Stimulated activated CD8-positive, alpha-beta memory T cell treated with anti-CD3 and anti-CD28 coated beads, Interleukin-2, amount 100 ng/mL, for 48 hours (primary cell): ENCODE measurements around the gene DHRS3.

ENCODE experiments used
- DNase-seq, 2 donors: peaks; one replicate each; pipeline ENCODE4 v3.0.0-alpha.2; 2020; ENCODE audit warnings: low read depth in 2 of 2

DHRS3 gene

GRCh38 chr1:12599657-12600056 is 18.4 kb downstream of the DHRS3 start:
- DNase-seq = no peak

DNA sequence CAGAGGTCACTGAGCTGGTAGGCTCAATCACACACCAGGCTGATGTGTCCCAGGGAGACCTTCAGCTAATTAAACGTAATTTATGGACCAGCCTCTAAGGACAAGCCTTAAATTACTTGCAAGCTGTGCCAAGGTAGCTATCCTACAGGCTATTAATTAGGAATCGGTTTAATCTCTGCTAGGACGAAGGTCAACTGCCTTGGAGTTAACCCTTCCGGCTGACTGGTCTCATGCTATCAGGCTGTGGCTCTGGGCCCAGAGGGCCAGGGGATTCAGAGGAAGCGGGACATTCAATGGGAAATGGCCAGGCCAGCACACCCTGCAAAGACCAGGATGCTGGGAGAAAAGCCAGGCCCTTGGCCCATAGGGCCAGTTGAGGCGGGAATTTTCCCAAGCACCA is 19.0 kb downstream of the DHRS3 start:
- no peak for DNase-seq

DNA sequence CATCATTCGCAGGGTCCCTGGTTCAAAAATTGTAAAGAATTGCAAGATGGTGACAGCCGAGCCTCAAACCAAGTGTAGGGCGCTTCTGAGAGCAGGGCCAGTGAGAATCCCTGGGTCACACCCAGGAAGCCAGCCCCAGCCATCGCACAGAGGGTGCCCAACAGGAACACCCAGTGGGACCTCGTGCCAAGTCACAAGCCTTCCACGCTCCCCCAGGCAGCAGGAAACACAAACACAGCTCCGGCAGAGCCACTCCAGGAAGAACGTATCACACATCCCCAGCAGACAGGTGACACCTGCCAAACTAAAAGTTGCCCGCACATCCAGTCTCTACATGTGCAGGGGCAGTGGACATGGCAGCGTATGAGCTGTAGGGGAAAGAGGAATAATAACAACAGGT is 20.2 kb downstream of the DHRS3 start:
- DNase-seq = no peak

GRCh38 chr1:12596007-12596821 is 21.8 kb downstream of the DHRS3 start:
- no peak for DNase-seq

DNA sequence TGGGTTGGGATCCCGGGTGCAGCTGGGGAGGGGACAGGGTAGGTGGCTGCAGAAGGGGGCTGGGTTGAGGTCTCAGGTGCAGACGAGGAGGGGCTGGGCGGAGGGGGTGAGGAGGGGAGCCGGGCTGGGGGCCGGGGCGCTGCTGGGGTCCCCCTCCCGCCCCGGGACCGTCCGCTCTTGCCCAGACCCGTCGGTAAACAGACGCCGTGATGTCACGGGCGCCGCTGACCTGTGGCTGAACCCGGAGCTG is 22.3 kb downstream of the DHRS3 start:
- DNase-seq = no peak

DNA sequence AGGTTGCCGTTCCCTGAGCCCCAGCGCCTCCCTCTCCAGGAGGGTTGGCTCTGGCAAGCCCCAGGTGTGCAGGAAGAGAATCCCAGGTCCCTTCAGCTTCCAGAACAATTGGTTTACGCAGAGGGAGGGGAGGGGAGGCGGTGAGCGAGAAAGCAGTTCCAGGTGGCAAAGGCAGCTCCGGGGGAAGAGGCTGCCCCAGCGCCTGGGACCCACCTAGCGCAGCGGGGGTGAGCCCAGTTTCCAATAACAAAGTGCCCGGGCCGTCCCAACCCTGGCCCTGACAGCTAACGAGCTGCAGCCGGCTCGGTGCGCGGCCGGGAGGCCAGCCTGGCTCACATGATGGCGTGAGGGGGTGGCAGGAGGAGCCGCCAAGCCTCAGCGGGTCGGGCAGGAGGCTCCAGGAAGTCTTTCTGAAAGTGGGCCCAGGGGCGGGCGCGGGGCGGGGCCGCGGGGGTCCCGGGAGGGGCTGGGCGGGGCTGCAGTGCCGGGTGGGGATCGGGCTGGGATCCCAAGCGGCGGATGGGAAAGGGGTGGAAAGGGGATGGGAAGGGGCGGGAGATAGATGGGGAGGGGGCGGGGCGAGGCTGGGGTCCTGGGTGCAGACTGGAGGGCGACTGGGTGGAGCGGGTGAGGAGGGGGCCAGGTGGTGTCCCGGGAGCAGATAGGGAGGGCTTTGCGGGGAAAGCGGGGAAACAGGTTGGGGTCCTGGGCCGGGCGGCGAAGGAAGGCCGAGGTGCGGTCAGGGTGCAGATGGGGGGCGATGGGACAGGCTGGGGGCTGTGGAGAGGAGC is 22.8 kb downstream of the DHRS3 start:
- DNase-seq = no peak

DNA sequence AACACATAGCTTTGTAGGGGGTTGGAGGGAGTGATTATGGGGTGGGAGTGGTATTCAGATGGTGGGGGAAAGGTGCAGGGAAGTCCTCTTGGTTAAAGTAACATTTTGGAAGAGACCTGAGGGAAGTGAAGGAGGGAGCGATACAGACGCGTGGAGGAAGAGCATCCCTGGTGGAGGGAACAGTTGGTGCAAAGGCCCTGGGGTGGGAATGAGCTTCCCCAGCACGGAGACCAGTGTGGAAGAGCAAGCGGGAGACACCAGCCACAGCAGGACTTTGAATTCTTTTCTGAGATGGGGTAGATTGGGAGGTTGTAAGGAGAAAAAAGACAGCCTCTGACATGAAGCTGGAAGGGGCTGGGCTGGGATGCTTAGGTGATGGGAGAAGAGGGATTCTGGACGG is 23.5 kb downstream of the DHRS3 start:
- no peak for DNase-seq

GRCh38 chr1:12593621-12594066 is 24.4 kb downstream of the DHRS3 start:
- no peak for DNase-seq

DNA sequence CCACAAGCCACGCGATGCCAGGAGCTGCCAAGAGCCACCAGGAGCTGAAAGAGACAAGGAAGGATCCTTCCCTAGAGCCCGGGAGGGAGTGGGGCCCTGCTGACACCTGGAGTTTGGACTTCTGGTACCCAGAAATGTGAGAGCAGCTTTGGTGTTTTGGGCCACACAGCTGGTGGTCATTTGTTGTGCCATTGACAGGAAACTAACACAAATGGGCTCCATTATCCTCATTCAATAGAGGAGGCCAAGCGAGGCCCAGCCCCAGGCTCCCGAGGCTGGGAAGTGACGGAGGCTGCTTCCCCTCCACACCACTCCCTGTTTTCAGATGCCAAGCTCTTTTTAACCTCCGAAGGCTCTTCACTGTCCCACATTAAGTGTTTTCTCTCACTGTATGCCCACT is 25.5 kb downstream of the DHRS3 start:
- no peak for DNase-seq

DNA sequence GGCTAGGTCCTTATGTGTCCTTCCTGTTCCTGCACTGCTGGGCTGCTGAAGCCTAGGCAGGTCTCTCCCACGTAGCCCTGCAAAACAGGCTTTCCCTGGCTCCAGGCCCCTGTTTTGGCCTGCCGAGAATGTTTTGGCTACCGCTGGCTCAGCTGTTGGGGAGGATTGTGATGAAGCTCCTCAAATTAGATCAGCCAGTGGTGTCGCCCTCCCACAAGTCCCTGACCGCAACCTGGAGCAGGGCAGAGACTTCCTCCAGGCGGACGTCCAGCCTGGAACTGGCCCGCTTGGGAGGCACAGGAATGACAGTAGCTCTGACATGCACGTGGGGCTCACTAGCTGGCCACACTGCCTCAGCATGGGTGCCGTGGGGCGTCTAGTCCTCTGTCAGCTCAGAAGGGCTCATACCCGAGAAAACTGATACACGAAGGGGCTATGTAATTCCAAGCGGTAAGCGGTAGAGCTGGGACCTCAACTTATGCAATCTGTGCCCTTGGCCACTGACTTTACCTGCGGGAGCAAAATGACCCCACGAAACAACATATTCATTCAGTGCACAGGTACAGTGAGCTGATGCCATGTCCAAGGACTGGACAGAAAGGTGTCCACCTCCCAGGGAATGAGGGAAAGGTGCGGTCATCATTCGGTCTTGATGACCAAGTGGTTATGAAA is 26.6 kb downstream of the DHRS3 start:
- DNase-seq = no peak

GRCh38 chr1:12588695-12589094 is 29.3 kb downstream of the DHRS3 start:
- no peak for DNase-seq

DNA sequence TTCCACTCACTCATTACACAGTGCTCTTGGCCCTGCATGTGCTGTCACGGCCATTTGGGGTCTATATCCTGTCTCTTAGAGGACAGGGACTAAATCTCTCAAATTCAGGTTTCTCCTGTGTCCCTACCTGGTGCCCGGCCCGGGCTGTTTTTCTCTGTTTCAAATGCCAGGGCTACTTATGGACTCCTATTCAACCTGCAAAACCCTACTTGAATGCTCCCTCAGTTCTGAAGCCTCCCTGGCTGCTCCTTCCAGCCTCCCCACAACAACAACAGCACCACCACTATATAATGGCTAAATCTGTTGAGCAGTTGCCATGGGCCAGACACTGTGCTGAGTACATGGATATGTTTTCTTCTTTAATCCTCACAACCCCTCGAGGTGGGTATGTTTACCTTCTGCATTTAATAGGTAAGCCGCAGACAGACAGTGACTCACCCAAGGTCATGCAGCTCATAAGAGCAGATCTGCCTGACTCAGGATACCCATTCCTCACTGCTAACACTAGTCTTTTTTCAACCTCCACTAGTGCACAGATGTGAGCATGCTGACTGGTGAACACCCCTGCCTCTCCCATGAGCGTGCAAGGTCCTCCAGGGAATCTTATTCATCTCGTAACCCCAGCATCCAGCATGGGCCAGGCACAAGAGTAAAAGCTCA is 29.9 kb downstream of the DHRS3 start:
- DNase-seq = no peak

DNA sequence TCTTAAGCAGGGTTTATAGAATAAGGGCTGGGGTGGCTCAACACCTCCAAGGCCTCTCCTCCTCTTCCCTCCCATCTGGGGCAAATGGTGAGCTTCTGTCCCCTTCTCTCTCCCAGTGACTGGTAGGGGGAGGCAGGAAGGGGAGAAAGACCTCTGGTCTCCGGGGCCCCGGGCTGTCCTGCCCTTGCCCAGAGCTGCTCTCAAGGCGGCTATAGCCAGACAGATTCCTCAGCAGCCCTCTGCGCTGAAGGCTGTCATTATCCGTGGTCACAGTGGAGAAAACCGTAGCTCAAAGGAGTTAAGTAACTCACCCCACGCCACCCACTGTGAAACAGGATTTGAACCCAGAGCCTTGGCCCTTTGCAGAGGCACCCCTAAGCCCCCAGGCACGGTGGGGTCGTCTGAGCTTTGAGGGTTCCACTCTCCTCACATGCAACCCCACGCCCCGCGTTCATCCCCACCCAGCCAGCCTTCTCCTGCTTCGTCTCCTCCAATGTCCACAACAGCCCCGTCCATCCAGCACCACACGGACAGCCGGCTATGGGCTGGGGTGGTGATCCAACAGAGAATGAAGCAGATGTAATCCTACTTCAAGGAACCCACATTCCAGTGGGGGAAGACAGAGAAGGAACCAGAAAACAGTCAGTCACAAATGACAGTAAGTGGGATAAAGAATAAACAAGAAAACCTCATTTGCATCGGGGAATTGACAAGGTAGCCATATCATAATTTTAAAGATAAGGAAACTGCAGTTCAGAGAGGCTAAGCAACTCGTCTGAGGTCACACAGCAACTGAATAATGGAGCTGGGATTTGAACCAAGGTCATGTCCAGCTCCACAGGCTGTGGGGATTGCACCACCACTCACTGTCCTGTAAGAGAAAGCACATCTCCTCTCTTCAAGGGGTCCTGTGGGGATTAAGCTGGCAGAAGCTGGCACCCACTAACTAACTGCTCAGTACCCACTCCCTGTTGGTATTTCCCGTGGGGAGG is 31.8 kb downstream of the DHRS3 start:
- no peak for DNase-seq

- no peak for DNase-seq
Observed at GRCh38 chr1:12585536-12585935, 32.5 kb downstream of the DHRS3 start.

DNA sequence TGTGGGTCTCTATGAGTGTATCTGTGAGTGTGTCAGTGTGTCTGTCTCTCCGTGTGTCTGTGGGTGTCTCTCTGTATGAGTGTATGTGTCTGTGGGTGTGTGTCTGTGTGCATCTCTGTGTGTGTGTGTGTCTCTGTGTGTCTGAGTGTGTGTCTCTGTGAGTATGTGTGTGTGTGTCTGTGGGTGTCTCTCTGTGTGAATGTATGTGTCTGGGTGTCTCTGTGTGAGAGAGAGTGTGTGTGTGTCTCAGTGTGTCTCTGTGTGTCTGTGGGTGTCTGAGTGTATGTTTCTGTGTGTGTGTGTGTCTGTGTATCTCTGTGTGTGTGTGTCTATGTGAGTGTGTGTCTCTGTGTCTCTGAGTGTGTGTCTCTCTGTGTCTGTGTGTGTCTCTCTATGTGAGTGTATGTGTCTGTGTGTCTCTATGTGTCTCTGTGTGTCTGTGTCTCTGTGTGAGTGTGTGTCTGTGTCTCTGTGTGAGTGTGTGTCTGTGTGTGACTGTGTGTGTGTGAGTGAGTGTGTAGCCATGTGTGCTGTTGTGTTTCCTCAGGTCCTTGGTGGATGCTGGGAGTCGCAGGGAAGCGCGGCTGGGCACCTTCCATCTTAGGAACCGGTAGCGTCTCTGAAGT is 33.0 kb downstream of the DHRS3 start:
- no peak for DNase-seq

- no peak for DNase-seq
Observed at GRCh38 chr1:12583484-12583883, 34.5 kb downstream of the DHRS3 start.

- no peak for DNase-seq
Observed at GRCh38 chr1:12582649-12583048, 35.4 kb downstream of the DHRS3 start.

DNA sequence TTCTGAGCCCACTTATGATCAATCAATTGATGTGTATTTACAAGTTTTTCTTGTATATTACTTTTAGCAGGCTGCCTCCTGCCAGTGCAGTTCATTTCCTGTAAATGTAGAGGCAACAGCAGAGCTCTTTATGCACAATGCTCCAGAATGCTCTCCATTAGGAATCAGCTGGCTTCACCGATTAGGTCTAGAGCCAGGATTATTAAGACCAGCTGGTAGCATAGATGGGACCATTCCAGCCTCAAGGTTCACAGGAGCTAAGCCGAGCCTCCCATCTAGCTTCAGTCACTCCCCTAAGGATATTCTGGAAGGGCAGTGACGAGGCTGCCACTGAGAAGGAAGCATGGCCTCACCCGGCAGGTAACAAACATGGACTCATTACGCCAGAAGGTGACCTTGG is 36.8 kb downstream of the DHRS3 start:
- DNase-seq = no peak

GRCh38 chr1:12580054-12580887 is 37.7 kb downstream of the DHRS3 start:
- no peak for DNase-seq
